HepG2 (cell line): Measurements from ENCODE around the gene CBY1. TPM values are rescaled to one million over a fixed set of nuclear protein-coding genes. Genes with fewer than 3 reads are reported as not detected.

ENCODE experiments used
- ATAC-seq: fragments of 200-7000 bp; cut with Tn5 transposase; 3 replicates; pipeline ENCODE4 v1.9.1; 2020; ENCODE audit warnings: mild to moderate bottlenecking, moderate library complexity
- BruUV-seq: library from RNA; stranded (reverse); fragments of 400-500 nt; replicated peaks from 2 replicates; lab custom pipeline; 2021; lab: Mats Ljungman, UMichigan
- CTCF ChIA-PET: fragments of 300-600 bp; formaldehyde crosslinking; extraction: SDS; loops from one replicate; lab custom pipeline; 2021; ENCODE audit warnings: low total read pairs, inconsistent platforms, low intra/inter-chr PET ratio; lab: Yijun Ruan, JAX
- POLR2A ChIA-PET: fragments of 350-600 bp; sonication (Branson Sonifier 250); formaldehyde crosslinking; loops from one replicate; lab custom pipeline; 2020; ENCODE audit warnings: antibody characterized with exemption, inconsistent platforms; lab: Yijun Ruan, JAX
- DNase-seq: peaks from one replicate; pipeline ENCODE4 v3.0.0-alpha.2; 2015; ENCODE audit warnings: low spot score
- FAIRE-seq: peaks from 3 replicates; lab custom pipeline; 2011; peaks lifted over from hg19 to GRCh38; lab: Jason Lieb, UNC
- H2AFZ ChIP-seq: one replicate; pipeline ENCODE4 v1.6.1; 2011; ENCODE audit warnings: low read length, inconsistent platforms
- H3K27ac ChIP-seq: fragments of 300-600 bp; 3 replicates; pipeline ENCODE4 v1.8.0; 2011; ENCODE audit warnings: mixed run types, mild to moderate bottlenecking, mixed read lengths, low read length, inconsistent platforms; ENCODE audit not compliant: insufficient read depth; ENCODE audit errors: extremely low read length
- H3K27me3 ChIP-seq, 2 experiments: fragments of 200-600 bp in 1 of 2; 2 replicates in 1 of 2; 3 replicates in 1 of 2; pipeline versions ENCODE4 v1.6.0 to v1.8.0; 2011; ENCODE audit warnings: low read length in 2 of 2, mild to moderate bottlenecking in 2 of 2, moderate library complexity in 2 of 2, inconsistent platforms in 1 of 2; ENCODE audit not compliant: insufficient read depth in 2 of 2, control insufficient read depth in 1 of 2
- H3K36me3 ChIP-seq, 2 experiments: fragments of 200-600 bp in 1 of 2; replicated peaks in 1 of 2; 2 replicates in 1 of 2; 3 replicates in 1 of 2; pipeline versions ENCODE4 v1.5.1 to v1.8.0; 2011; ENCODE audit warnings: low read length in 2 of 2, inconsistent platforms in 1 of 2; ENCODE audit not compliant: insufficient read depth in 2 of 2, control insufficient read depth in 1 of 2
- H3K4me1 ChIP-seq: 2 replicates; pipeline ENCODE4 v1.5.1; 2012; ENCODE audit warnings: low read length, inconsistent platforms; ENCODE audit not compliant: insufficient read depth
- H3K4me2 ChIP-seq: 2 replicates; pipeline ENCODE4 v1.6.0; 2011; ENCODE audit warnings: low read depth, low read length, inconsistent platforms
- H3K4me3 ChIP-seq, 3 experiments: fragments of 200-600 bp in 1 of 3; sonication (generic), shearing (Covaris generic) in 1 of 3; replicated peaks in 1 of 3; 2 replicates each; pipeline ENCODE4 v1.5.1; 2011 to 2016; ENCODE audit warnings: low read length in 3 of 3, inconsistent platforms in 2 of 3, low read depth in 2 of 3, mild to moderate bottlenecking in 2 of 3, control low read depth in 1 of 3, mixed read lengths in 1 of 3; ENCODE audit not compliant: insufficient read depth in 1 of 3
- H3K79me2 ChIP-seq: one replicate; pipeline ENCODE4 v1.6.1; 2011; ENCODE audit warnings: low read length, inconsistent platforms; ENCODE audit not compliant: insufficient read depth
- H3K9ac ChIP-seq: 2 replicates; pipeline ENCODE4 v1.6.0; 2011; ENCODE audit warnings: mild to moderate bottlenecking, low read depth, low read length, inconsistent platforms; ENCODE audit not compliant: insufficient read depth
- H3K9me3 ChIP-seq: 2 replicates; pipeline ENCODE4 v1.5.1; 2012; ENCODE audit warnings: mild to moderate bottlenecking, low read length
- H4K20me1 ChIP-seq: 2 replicates; pipeline ENCODE4 v1.6.0; 2011; ENCODE audit warnings: inconsistent platforms, mild to moderate bottlenecking, low read length, moderate library complexity; ENCODE audit not compliant: insufficient read depth
- ASH2L ChIP-seq: fragments of 300-600, 200-600 bp; sonication (generic); IDR thresholded peaks from 2 replicates; pipeline ENCODE4 v1.7.0; 2017; ENCODE audit warnings: low read depth, mild to moderate bottlenecking, moderate library complexity, mixed read lengths, low read length; ENCODE audit not compliant: insufficient read length
- CHD2 ChIP-seq: IDR thresholded peaks from 2 replicates; pipeline ENCODE4 v1.6.1; 2011; ENCODE audit warnings: low read depth, low read length, improper control_type of control experiment
- KLF9 ChIP-seq: IDR thresholded peaks from 2 replicates; pipeline ENCODE4 v1.6.1; 2016; ENCODE audit warnings: low read depth
- MXD3 ChIP-seq: IDR thresholded peaks from 2 replicates; pipeline ENCODE4 v1.6.1; 2016; ENCODE audit warnings: mild to moderate bottlenecking, missing biosample characterization, missing genetic modification reagents
- ZNF567 ChIP-seq: sonication (generic); formaldehyde crosslinking; IDR thresholded peaks from 2 replicates; pipeline ENCODE4 v1.8.1; 2023; ENCODE audit warnings: mild to moderate bottlenecking, missing genetic modification reagents, borderline replicate concordance
- ZNF839 ChIP-seq: sonication (generic); formaldehyde crosslinking; IDR thresholded peaks from 2 replicates; pipeline ENCODE4 v1.4.0; 2020; ENCODE audit warnings: missing genetic modification reagents, mild to moderate bottlenecking, borderline replicate concordance
- WGBS: methylation state at CpG from one replicate; pipeline ENCODE4 v1.1.6; 2017; ENCODE audit warnings: low lambda C conversion rate; 5-methylcytosine and 5-hydroxymethylcytosine counted together
- in situ Hi-C: cut with HindIII; loops from 2 replicates; pipeline ENCODE4 v1.10.0; 2017; ENCODE audit warnings: low pct_unique_long_range_greater_than_20kb; ENCODE audit not compliant: extremely low pct_ligation_motif_present
- intact Hi-C: fragments of 100-400 bp; cut with micrococcal nuclease; formaldehyde crosslinking; loops from one replicate; pipeline ENCODE4 v1.10.0; 2022; ENCODE audit not compliant: unreplicated experiment
- polyA plus RNA-seq, 8 experiments: library from polyadenylated mRNA; depleted of rRNA in 3 of 8; stranded (reverse) in 7 of 8; unstranded in 1 of 8; fragments of >200 nt; fragmentation: Illumina TruSeq in 4 of 8; extraction: Trizol in 4 of 8; gene quantifications; 2 replicates each; pipeline versions ENCODE4 v1.2.1 to v1.2.3, GENCODE V29; 2011 to 2016; ENCODE audit warnings: low read depth in 4 of 8, missing spikeins in 1 of 8, mixed read lengths in 1 of 8; ENCODE audit not compliant: insufficient read depth in 1 of 8
- total RNA-seq, 5 experiments: library from RNA; depleted of rRNA; stranded (reverse); fragments of >200 nt; fragmentation: Illumina TruSeq; extraction: Trizol; gene quantifications; 2 replicates each; pipeline ENCODE4 v1.2.3, GENCODE V29; 2016; ENCODE audit warnings: low read depth in 1 of 5
- TF ChIP-seq, protein P1 (sequence below): sonication (generic); formaldehyde crosslinking; IDR thresholded peaks from 2 replicates; pipeline ENCODE4 v1.4.0; 2020; ENCODE audit warnings: low read depth, mild to moderate bottlenecking, missing genetic modification reagents
- TF ChIP-seq, protein P2 (sequence below): sonication (generic); formaldehyde crosslinking; IDR thresholded peaks from 2 replicates; pipeline ENCODE4 v1.5.0; 2020; ENCODE audit warnings: mild to moderate bottlenecking, missing genetic modification reagents
- TF ChIP-seq, protein P3 (sequence below): sonication (generic); formaldehyde crosslinking; IDR thresholded peaks from 2 replicates; pipeline ENCODE4 v1.9.0; 2021; ENCODE audit warnings: missing genetic modification reagents, mild to moderate bottlenecking, borderline replicate concordance
- TF ChIP-seq, protein P4 (sequence below): sonication (generic); formaldehyde crosslinking; IDR thresholded peaks from 2 replicates; pipeline ENCODE4 v1.4.0; 2020; ENCODE audit warnings: mild to moderate bottlenecking, missing genetic modification reagents
- TF ChIP-seq, protein P5 (sequence below): fragments of 450-650 bp; IDR thresholded peaks from 2 replicates; pipeline ENCODE4 v1.6.1; 2017

Gene CBY1
- total and polyA plus RNA-seq, 2 of the 13 experiments (the other 11 are each of a cell fraction or from before 2014, with no cell fraction given): 19.7 to 20.3 TPM

DNA sequence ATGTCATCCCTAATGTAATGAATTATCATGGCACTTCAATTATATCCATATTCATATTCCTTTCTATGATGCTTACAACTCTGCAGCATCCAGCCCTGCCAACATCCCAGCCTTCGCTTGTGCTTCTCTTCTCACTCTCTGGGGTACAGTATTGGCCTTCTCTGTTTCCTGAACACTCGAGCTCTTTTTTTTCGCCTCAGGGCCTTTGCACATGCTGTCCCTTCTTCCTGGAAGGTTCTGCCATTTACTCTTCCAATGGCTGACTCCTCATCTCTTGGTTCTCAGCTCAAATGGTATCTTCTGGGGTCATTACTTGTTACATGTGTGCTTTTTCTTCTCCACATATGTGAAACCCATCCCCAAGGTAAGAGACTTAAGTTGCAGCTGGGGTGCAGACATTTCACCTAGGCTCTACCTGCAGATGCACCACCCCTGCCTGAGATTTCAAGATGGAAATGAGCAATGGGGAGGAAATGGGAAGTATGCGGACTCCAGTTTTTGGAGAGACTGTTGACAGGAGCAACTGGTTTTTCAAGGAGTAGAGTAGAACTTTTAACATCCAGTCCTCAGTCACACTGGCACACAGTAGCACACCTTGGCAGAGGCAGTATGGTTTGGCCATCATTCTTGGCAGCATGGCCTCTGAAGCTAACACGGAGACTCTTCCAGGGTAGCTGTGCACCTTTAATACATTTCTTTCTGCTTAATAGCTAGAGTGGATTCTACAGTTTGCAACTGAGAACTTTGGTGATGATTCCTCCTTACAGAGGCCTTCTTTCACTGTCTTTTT is 44.0 kb upstream of the CBY1 start:
- CTCF ChIA-PET: no interaction called here
- Histone ChIP-seq H3K4me3 (no peak overlapping the region), H3K36me3 (no peaks in the 10 kb centered on the region), H3K4me1 (peaks cover 20% of the 10 kb centered on the region), H3K79me2 (no peaks in the 10 kb centered on the region), H2AFZ (no peak overlapping the region), H3K9me3 (no peaks in the 10 kb centered on the region), H3K27ac (no peak overlapping the region), H3K27me3 (no peaks in the 10 kb centered on the region), H4K20me1 (no peaks in the 10 kb centered on the region; the same call in 1 of the 2 replicates), H3K9ac (no peak overlapping the region), H3K4me2 (no peak overlapping the region)
- BruUV-seq: no TSS peak
- in situ Hi-C loops: no loop called here
- FAIRE-seq (no peak), DNase-seq (no peak), ATAC-seq (no peak)
- TF ChIP-seq, protein P1, sequence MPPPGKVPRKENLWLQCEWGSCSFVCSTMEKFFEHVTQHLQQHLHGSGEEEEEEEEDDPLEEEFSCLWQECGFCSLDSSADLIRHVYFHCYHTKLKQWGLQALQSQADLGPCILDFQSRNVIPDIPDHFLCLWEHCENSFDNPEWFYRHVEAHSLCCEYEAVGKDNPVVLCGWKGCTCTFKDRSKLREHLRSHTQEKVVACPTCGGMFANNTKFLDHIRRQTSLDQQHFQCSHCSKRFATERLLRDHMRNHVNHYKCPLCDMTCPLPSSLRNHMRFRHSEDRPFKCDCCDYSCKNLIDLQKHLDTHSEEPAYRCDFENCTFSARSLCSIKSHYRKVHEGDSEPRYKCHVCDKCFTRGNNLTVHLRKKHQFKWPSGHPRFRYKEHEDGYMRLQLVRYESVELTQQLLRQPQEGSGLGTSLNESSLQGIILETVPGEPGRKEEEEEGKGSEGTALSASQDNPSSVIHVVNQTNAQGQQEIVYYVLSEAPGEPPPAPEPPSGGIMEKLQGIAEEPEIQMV (CRISPR knock-in tag): no peak
- TF ChIP-seq ZNF839 (CRISPR knock-in tag) (no peak), MXD3 (CRISPR knock-in tag) (no peak), ZNF567 (CRISPR knock-in tag) (no peak), ASH2L (no peak), CHD2 (no peak), KLF9 (CRISPR knock-in tag) (no peak)
- TF ChIP-seq, protein P2, sequence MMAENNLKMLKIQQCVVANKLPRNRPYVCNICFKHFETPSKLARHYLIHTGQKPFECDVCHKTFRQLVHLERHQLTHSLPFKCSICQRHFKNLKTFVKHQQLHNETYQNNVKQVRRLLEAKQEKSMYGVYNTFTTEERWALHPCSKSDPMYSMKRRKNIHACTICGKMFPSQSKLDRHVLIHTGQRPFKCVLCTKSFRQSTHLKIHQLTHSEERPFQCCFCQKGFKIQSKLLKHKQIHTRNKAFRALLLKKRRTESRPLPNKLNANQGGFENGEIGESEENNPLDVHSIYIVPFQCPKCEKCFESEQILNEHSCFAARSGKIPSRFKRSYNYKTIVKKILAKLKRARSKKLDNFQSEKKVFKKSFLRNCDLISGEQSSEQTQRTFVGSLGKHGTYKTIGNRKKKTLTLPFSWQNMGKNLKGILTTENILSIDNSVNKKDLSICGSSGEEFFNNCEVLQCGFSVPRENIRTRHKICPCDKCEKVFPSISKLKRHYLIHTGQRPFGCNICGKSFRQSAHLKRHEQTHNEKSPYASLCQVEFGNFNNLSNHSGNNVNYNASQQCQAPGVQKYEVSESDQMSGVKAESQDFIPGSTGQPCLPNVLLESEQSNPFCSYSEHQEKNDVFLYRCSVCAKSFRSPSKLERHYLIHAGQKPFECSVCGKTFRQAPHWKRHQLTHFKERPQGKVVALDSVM: no peak
- TF ChIP-seq, protein P3, sequence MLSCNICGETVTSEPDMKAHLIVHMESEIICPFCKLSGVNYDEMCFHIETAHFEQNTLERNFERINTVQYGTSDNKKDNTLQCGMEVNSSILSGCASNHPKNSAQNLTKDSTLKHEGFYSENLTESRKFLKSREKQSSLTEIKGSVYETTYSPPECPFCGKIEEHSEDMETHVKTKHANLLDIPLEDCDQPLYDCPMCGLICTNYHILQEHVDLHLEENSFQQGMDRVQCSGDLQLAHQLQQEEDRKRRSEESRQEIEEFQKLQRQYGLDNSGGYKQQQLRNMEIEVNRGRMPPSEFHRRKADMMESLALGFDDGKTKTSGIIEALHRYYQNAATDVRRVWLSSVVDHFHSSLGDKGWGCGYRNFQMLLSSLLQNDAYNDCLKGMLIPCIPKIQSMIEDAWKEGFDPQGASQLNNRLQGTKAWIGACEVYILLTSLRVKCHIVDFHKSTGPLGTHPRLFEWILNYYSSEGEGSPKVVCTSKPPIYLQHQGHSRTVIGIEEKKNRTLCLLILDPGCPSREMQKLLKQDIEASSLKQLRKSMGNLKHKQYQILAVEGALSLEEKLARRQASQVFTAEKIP: no peak
- TF ChIP-seq, protein P4, sequence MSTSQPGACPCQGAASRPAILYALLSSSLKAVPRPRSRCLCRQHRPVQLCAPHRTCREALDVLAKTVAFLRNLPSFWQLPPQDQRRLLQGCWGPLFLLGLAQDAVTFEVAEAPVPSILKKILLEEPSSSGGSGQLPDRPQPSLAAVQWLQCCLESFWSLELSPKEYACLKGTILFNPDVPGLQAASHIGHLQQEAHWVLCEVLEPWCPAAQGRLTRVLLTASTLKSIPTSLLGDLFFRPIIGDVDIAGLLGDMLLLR (CRISPR knock-in tag): no peak
- TF ChIP-seq, protein P5, sequence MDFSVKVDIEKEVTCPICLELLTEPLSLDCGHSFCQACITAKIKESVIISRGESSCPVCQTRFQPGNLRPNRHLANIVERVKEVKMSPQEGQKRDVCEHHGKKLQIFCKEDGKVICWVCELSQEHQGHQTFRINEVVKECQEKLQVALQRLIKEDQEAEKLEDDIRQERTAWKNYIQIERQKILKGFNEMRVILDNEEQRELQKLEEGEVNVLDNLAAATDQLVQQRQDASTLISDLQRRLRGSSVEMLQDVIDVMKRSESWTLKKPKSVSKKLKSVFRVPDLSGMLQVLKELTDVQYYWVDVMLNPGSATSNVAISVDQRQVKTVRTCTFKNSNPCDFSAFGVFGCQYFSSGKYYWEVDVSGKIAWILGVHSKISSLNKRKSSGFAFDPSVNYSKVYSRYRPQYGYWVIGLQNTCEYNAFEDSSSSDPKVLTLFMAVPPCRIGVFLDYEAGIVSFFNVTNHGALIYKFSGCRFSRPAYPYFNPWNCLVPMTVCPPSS: no peak
- 82% methylated on average over 5 of the region's 5 CpGs for WGBS
- intact Hi-C loops: no loop called here
- POLR2A ChIA-PET: no interaction called here
